ENCODE data around the gene FUS. TPM values are rescaled to one million over a fixed set of nuclear protein-coding genes. Genes with fewer than 3 reads are reported as not detected.

The FUS gene
- total and polyA plus RNA-seq, 9 of the 15 experiments (the other 6 are each of a cell fraction or from before 2014, with no cell fraction given): 43.9 to 575 (median 87.2) TPM

GRCh38 chr16:31134625-31135534, 45.1 kb upstream of the FUS start:
- peaks cover 31 to 79% of the 10 kb centered on the region in 2 experiments for H3K4me1 ChIP-seq (replicated peaks in 1 of 2; ENCODE audit: control insufficient read depth in 2 of 2, insufficient read depth in 2 of 2, low read length in 2 of 2)
- peak in 2 of 4 experiments; percentile 19 to 48 for DNase-seq (ENCODE audit: extremely low read depth in 1 of 4, low spot score in 3 of 4)
- H3K27ac ChIP-seq (ENCODE audit: extremely low read depth, low read depth, low read length): peak overlapping the region; percentile 41; the same call in 1 of the 3 replicates
- intact Hi-C loops (cut with micrococcal nuclease): no loop called here
- ChIA-PET CTCF (ENCODE audit: low intra/inter-chr PET ratio) (no interaction called here), POLR2A (interaction anchor here (0.6 to 4.2 kb wide), 8 partner anchors 9 to 45 kb away, joined by 3 to 23 read pairs (median 4); partner anchors contain the start of genes FUS and KAT8)
- ATAC-seq: peak; percentile 81
- no peaks in the 10 kb centered on the region for H4K20me1 ChIP-seq (replicated peaks; ENCODE audit: control insufficient read depth, insufficient read depth, low read length)
- peak; percentile 67 for FAIRE-seq
- TSS peak; percentile 53 for BruUV-seq (replicated peaks)
- peak overlapping the region; percentile 65 for H2AFZ ChIP-seq (ENCODE audit: low read depth, low read length)
- H3K79me2 ChIP-seq (ENCODE audit: control insufficient read depth, insufficient read depth, low read length): no peaks in the 10 kb centered on the region
- peak overlapping the region; percentile 81 for H3K4me2 ChIP-seq (ENCODE audit: insufficient read depth, low read length)
- H3K9ac ChIP-seq (ENCODE audit: insufficient read depth in 1 of 2, low read depth in 2 of 2, low read length in 2 of 2): peak overlapping the region; percentile 36 to 87
- WGBS (ENCODE audit: insufficient coverage, low coverage, missing lambda C conversion rate): 32% methylated on average over 12 of the region's 18 CpGs
- H3K9me1 ChIP-seq (ENCODE audit: control insufficient read depth, insufficient read depth, low read length): no peaks in the 10 kb centered on the region
- in situ Hi-C loops (cut with MboI): no loop called here
- peaks cover 27% of the 10 kb centered on the region; the same call in 2 of the 3 replicates for H3K36me3 ChIP-seq (ENCODE audit: control insufficient read depth, insufficient read depth, low read length)
- H3K27me3 ChIP-seq (ENCODE audit: control insufficient read depth in 2 of 2, insufficient read depth in 2 of 2, low read length in 2 of 2): no peaks in the 10 kb centered on the region
- H3K4me3 ChIP-seq: peak overlapping the region; percentile 26; the same call in 1 of the 2 replicates
- H3K9me3 ChIP-seq (replicated peaks; ENCODE audit: control insufficient read depth, insufficient read depth, low read depth, low read length): no peaks in the 10 kb centered on the region
- peak; percentile 40; the same call in 1 of the 2 replicates for TF ChIP-seq ARID4B (CRISPR knock-in tag; IDR thresholded peaks at IDR 0.05)
- no peak for TF ChIP-seq PCBP1 (IDR thresholded peaks at IDR 0.05; ENCODE audit: low read depth, low read length, poor library complexity, severe bottlenecking)
- peak; percentile 11; the same call in 1 of the 2 replicates for TF ChIP-seq ZFX (CRISPR knock-in tag; IDR thresholded peaks at IDR 0.05)
- TF ChIP-seq SMAD2 (IDR thresholded peaks at IDR 0.05; ENCODE audit: low read depth, low read length): no peak
- no peak for TF ChIP-seq NCOA6 (IDR thresholded peaks at IDR 0.05)
- peak in 1 of 2 experiments; percentile 43; a peak in 1 of 4 replicates for TF ChIP-seq MLLT1 (IDR thresholded peaks at IDR 0.05)
- peak; percentile 12; the same call in 1 of the 2 replicates for TF ChIP-seq EP400 (IDR thresholded peaks at IDR 0.05)
- TF ChIP-seq ZBTB33 (CRISPR knock-in tag; IDR thresholded peaks at IDR 0.05): no peak
- peak; percentile 86 for TF ChIP-seq USF2 (CRISPR knock-in tag; IDR thresholded peaks at IDR 0.05)
- no peak for TF ChIP-seq ZNF239 (CRISPR knock-in tag; IDR thresholded peaks at IDR 0.05)
- peak; percentile 13; the same call in 1 of the 2 replicates for TF ChIP-seq RBFOX2 (IDR thresholded peaks at IDR 0.05; ENCODE audit: low read depth, low read length)
